Measurements from ENCODE around the gene DQX1. TPM values are rescaled to one million over a fixed set of nuclear protein-coding genes. Genes with fewer than 3 reads are reported as not detected.

DQX1 gene
- total RNA-seq, 1 donor from 2014 or later: 9.6 TPM

- Histone ChIP-seq H3K27ac (no peak overlapping the region), H3K4me1 (peaks cover 33% of the 10 kb centered on the region), H3K4me3 (no peak overlapping the region), H3K9me3 (no peaks in the 10 kb centered on the region), H3K36me3 (peaks cover 0 to 16% of the 10 kb centered on the region in 2 donors), H3K27me3 (no peaks in the 10 kb centered on the region)
- TF ChIP-seq POLR2AphosphoS5 (IDR thresholded peaks at IDR 0.05; ENCODE audit: insufficient read depth in 1 of 2, low read depth in 1 of 2) (no peak), POLR2A (IDR thresholded peaks at IDR 0.05) (no peak), CTCF (IDR thresholded peaks at IDR 0.05) (no peak)
- no peak for DNase-seq (ENCODE audit: extremely low spot score in 2 of 2)
- intact Hi-C loops (cut with DNase I): no loop called here
Measured at GRCh38 chr2:74531666-74532065, 5.6 kb upstream of the DQX1 start.

- Histone ChIP-seq H3K4me1 (peaks cover 33% of the 10 kb centered on the region), H3K36me3 (peaks cover 0 to 25% of the 10 kb centered on the region in 2 donors), H3K4me3 (peak overlapping the region; percentile 87 to 88), H3K27me3 (no peaks in the 10 kb centered on the region), H3K9me3 (no peaks in the 10 kb centered on the region), H3K27ac (peak overlapping the region; percentile 85)
- no peak for TF ChIP-seq POLR2AphosphoS5 (IDR thresholded peaks at IDR 0.05; ENCODE audit: insufficient read depth in 1 of 2, low read depth in 1 of 2)
- no peak for TF ChIP-seq CTCF (IDR thresholded peaks at IDR 0.05)
- no peak for TF ChIP-seq POLR2A (IDR thresholded peaks at IDR 0.05)
- intact Hi-C loops (cut with DNase I): no loop called here
- no peak for DNase-seq (ENCODE audit: extremely low spot score in 2 of 2)
Measured at GRCh38 chr2:74530239-74531187, 4.5 kb upstream of the DQX1 start.

- no peaks in the 10 kb centered on the region for H3K9me3 ChIP-seq
- TF ChIP-seq CTCF (IDR thresholded peaks at IDR 0.05): no peak
- TF ChIP-seq POLR2A (IDR thresholded peaks at IDR 0.05): peak in 1 of 2 donors; percentile 64
- TF ChIP-seq POLR2AphosphoS5 (IDR thresholded peaks at IDR 0.05; ENCODE audit: insufficient read depth in 1 of 2, low read depth in 1 of 2): peak; percentile 97
- peak within 1 kb of the TSS; percentile 87 to 88 for H3K4me3 ChIP-seq
- peak within 1 kb of the TSS; percentile 85 for H3K27ac ChIP-seq
- DNase-seq (ENCODE audit: extremely low spot score in 2 of 2): peak in 1 of 2 donors; percentile 99
- intact Hi-C loops (cut with DNase I): loop anchor here (2.0 kb wide), 1 partner anchor 65 kb away; the partner anchor contains the start of gene MOGS
- peaks cover 0 to 25% of the 10 kb centered on the region in 2 donors for H3K36me3 ChIP-seq
- H3K27me3 ChIP-seq: no peaks in the 10 kb centered on the region
- peaks cover 33% of the 10 kb centered on the region for H3K4me1 ChIP-seq
Measured at GRCh38 chr2:74529357-74530238, 3.6 kb upstream of the DQX1 start, which contains the start of the genes AUP1 and HTRA2. Gene AUP1 (minus strand): TSS chr2:74529706. CDS start chr2:74529629, 77 bp downstream. Gene HTRA2 (plus strand): TSS chr2:74529933. CDS start chr2:74530007, 74 bp downstream.

GRCh38 chr2:74528600-74529356, 2.7 kb upstream of the DQX1 start:
- Histone ChIP-seq H3K4me3 (peak overlapping the region; percentile 87 to 88), H3K27ac (peak overlapping the region; percentile 85), H3K27me3 (no peaks in the 10 kb centered on the region), H3K4me1 (peaks cover 33% of the 10 kb centered on the region), H3K36me3 (peaks cover 0 to 25% of the 10 kb centered on the region in 2 donors), H3K9me3 (no peaks in the 10 kb centered on the region)
- intact Hi-C loops (cut with DNase I): loop anchor here (2.0 kb wide), 1 partner anchor 64 kb away; the partner anchor contains the start of gene MOGS
- TF ChIP-seq CTCF (IDR thresholded peaks at IDR 0.05): no peak
- TF ChIP-seq POLR2A (IDR thresholded peaks at IDR 0.05): no peak
- TF ChIP-seq POLR2AphosphoS5 (IDR thresholded peaks at IDR 0.05; ENCODE audit: insufficient read depth in 1 of 2, low read depth in 1 of 2): no peak
- no peak for DNase-seq (ENCODE audit: extremely low spot score in 2 of 2)
